HEK293T (cell line): Measurements from ENCODE around the gene SORBS1.
A peak's percentile ranks its signal among the peaks of the same experiment; 100 is the strongest.

Experiments
- CTCF ChIA-PET: fragments of 350-600 bp; formaldehyde crosslinking; extraction: SDS; loops from one replicate; lab custom pipeline; 2021; ENCODE audit warnings: antibody characterized with exemption, inconsistent platforms; lab: Yijun Ruan, JAX
- POLR2A ChIA-PET: fragments of 350-600 bp; formaldehyde crosslinking; extraction: SDS; loops from one replicate; lab custom pipeline; 2020; ENCODE audit warnings: antibody characterized with exemption, inconsistent platforms; lab: Yijun Ruan, JAX
- DNase-seq: peaks from one replicate; pipeline ENCODE4 v3.0.0; 2012; ENCODE audit warnings: mixed read lengths; ENCODE audit errors: extremely low spot score
- ARNT ChIP-seq: fragments of 450-650 bp; IDR thresholded peaks from 2 replicates; pipeline ENCODE4 v1.6.1; 2017; ENCODE audit warnings: mild to moderate bottlenecking
- BHLHE40 ChIP-seq: fragments of 450-650 bp; IDR thresholded peaks from 2 replicates; pipeline ENCODE4 v1.6.1; 2016; ENCODE audit warnings: mild to moderate bottlenecking, moderate library complexity, borderline replicate concordance
- CTBP1 ChIP-seq: fragments of 450-650 bp; IDR thresholded peaks from 2 replicates; pipeline ENCODE4 v1.6.1; 2016; ENCODE audit warnings: borderline replicate concordance
- ELF4 ChIP-seq: fragments of 450-650 bp; IDR thresholded peaks from 2 replicates; pipeline ENCODE4 v1.6.1; 2017; ENCODE audit warnings: antibody characterized with exemption
- FOXA1 ChIP-seq: fragments of 450-650 bp; IDR thresholded peaks from 2 replicates; pipeline ENCODE4 v1.6.1; 2016; ENCODE audit warnings: mild to moderate bottlenecking
- FOXK2 ChIP-seq: fragments of 450-650 bp; IDR thresholded peaks from 2 replicates; pipeline ENCODE4 v1.6.1; 2016; ENCODE audit warnings: mild to moderate bottlenecking
- FOXM1 ChIP-seq: fragments of 450-650 bp; IDR thresholded peaks from 2 replicates; pipeline ENCODE4 v1.6.1; 2017; ENCODE audit warnings: mild to moderate bottlenecking, borderline replicate concordance
- HDGF ChIP-seq: fragments of 450-650 bp; IDR thresholded peaks from 2 replicates; pipeline ENCODE4 v1.6.1; 2017; ENCODE audit warnings: antibody characterized with exemption, borderline replicate concordance
- L3MBTL2 ChIP-seq: fragments of 450-650 bp; conservative IDR thresholded peaks from 2 replicates; pipeline ENCODE4 v1.6.1; 2016; ENCODE audit warnings: mild to moderate bottlenecking
- LEF1 ChIP-seq: fragments of 450-650 bp; IDR thresholded peaks from 2 replicates; pipeline ENCODE4 v1.6.1; 2017; ENCODE audit warnings: mild to moderate bottlenecking, borderline replicate concordance
- NFRKB ChIP-seq: fragments of 450-650 bp; IDR thresholded peaks from 2 replicates; pipeline ENCODE4 v1.6.1; 2016; ENCODE audit warnings: mild to moderate bottlenecking, moderate library complexity
- PKNOX1 ChIP-seq: fragments of 450-650 bp; IDR thresholded peaks from 2 replicates; pipeline ENCODE4 v1.6.1; 2016
- SP1 ChIP-seq: fragments of 450-650 bp; IDR thresholded peaks from 2 replicates; pipeline ENCODE4 v1.6.1; 2017
- SUZ12 ChIP-seq: fragments of 450-650 bp; IDR thresholded peaks from 2 replicates; pipeline ENCODE4 v1.6.1; 2016; ENCODE audit warnings: mild to moderate bottlenecking
- TARDBP ChIP-seq: fragments of 450-650 bp; IDR thresholded peaks from 2 replicates; pipeline ENCODE4 v1.6.1; 2016
- ZNF384 ChIP-seq: fragments of 450-650 bp; IDR thresholded peaks from 2 replicates; pipeline ENCODE4 v1.6.1; 2016

Gene SORBS1

GRCh38 chr10:95601116-95601719 is 40.0 kb upstream of the SORBS1 start:
- POLR2A ChIA-PET = no interaction called here
- TF ChIP-seq ARNT = no peak
- no peak for TF ChIP-seq FOXM1
- TF ChIP-seq NFRKB = no peak
- no peak for TF ChIP-seq FOXA1
- no peak for TF ChIP-seq SUZ12
- TF ChIP-seq ZNF384 = no peak
- no peak for TF ChIP-seq FOXK2
- peak; percentile 90 for DNase-seq
- CTCF ChIA-PET = interaction anchor here (0.6 to 5.9 kb wide), 10 partner anchors 22 to 1084 kb away, joined by 3 to 68 read pairs (median 3); no protein-coding TSS in a partner anchor

DNA sequence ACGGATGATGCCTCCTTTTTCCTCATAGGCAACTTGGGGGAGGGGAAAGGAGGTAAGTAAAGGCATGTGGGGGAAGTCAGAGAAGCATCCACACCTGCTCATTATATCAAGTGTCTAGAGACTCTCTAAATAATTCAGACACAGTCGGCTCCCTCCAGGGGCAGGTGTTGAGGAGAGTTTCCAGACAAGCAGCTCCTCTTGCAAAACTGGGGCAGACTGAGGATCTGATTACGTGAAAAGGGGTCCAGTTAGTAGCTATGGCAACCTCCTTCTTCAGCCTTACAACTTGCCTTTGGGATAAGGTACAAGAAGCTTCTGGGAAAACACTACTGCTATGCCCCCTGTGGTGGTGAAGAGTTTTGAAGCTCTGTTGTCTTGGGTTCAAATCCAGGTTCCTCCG is 39.0 kb upstream of the SORBS1 start:
- CTCF ChIA-PET = interaction anchor here (0.7 to 5.9 kb wide), 4 partner anchors 36 to 224 kb away, joined by 3 to 68 read pairs (median 6); no protein-coding TSS in a partner anchor
- POLR2A ChIA-PET = no interaction called here
- no peak for DNase-seq
- TF ChIP-seq FOXK2 (no peak), BHLHE40 (no peak), SUZ12 (no peak), CTBP1 (no peak), L3MBTL2 (no peak), LEF1 (no peak), ZNF384 (no peak)

GRCh38 chr10:95597788-95598187 is 36.6 kb upstream of the SORBS1 start:
- ChIA-PET POLR2A (no interaction called here), CTCF (interaction anchor here (1.1 to 1.5 kb wide), 3 partner anchors 51 to 223 kb away, joined by 4 to 10 read pairs (median 7); no protein-coding TSS in a partner anchor)
- no peak for DNase-seq
- TF ChIP-seq ARNT (no peak), FOXM1 (no peak), PKNOX1 (no peak), HDGF (no peak), BHLHE40 (no peak), FOXK2 (no peak), ELF4 (no peak), L3MBTL2 (no peak), SUZ12 (no peak), LEF1 (no peak), CTBP1 (no peak), FOXA1 (no peak), NFRKB (no peak), SP1 (no peak), TARDBP (no peak), ZNF384 (no peak)

DNA sequence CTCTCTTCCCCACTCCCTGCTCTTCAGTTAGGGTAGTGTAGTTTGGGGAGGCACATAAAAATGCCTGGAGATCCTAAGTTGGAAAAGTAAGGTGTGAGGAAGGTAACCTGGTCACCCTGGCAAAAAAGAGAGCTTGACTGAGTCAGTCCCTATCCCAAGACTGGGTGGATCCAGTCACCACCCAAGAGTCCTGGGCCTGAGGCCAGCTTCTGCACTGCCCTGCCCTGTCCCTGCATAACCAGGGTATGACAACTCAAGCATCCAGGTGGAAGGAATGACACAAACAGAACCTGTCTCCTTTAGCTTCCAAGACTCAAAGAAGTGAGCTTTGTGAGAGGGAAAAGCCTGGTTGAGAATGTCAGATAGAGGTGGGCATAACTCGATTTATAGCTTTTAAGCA is 26.9 kb upstream of the SORBS1 start:
- no peak for TF ChIP-seq CTBP1
- TF ChIP-seq SUZ12 = no peak
- TF ChIP-seq FOXM1 = no peak
- TF ChIP-seq ZNF384 = no peak
- no peak for TF ChIP-seq HDGF
- TF ChIP-seq FOXA1 = no peak
- TF ChIP-seq TARDBP = no peak
- no peak for TF ChIP-seq FOXK2
- no peak for TF ChIP-seq BHLHE40
- TF ChIP-seq L3MBTL2 = no peak
- TF ChIP-seq PKNOX1 = no peak
- ChIA-PET POLR2A (no interaction called here), CTCF (interaction anchor here (1.3 kb wide), 1 partner anchor 214 kb away, joined by 3 read pairs; no protein-coding TSS in a partner anchor)
- no peak for DNase-seq

DNA sequence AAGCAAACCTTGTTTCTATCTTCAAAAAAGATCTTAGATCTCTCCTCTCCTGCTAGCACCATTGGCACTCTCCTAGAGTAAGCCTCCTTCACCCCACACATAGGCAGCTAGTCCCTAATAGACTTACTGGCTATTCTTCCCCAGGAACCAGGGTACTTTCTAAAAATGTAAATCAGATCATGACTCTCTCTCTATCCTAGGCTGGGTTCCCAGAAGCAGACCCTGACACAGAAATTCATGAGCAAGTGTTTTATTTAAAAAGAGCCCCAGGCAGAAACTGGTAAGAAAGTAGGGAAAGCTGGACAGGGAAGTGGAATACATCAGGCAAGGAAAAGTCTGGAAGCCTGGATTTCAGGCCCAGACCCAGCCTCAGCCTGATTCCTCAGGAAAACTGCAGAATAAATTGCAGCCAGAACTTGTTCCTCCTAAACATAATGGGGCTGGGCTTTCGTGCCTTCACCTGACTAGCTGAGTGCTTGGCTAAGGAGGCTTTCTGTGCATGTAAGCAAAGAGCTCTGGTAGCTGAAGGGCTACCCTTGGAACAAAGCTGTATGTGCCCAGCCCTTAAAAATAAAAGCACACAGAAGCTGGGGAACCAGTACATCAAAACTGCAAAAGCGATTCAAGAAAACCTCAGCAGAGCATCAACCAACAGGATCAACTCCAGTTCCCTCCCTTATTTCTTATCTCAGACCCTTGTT is 18.8 kb upstream of the SORBS1 start:
- ChIA-PET POLR2A (no interaction called here), CTCF (interaction anchor here (1.3 kb wide), 1 partner anchor 134 kb away, joined by 3 read pairs; no protein-coding TSS in a partner anchor)
- TF ChIP-seq BHLHE40 (no peak), NFRKB (no peak), FOXK2 (no peak), ZNF384 (no peak), L3MBTL2 (no peak), ELF4 (no peak), TARDBP (no peak)
- DNase-seq = no peak

GRCh38 chr10:95579292-95579691 is 18.1 kb upstream of the SORBS1 start:
- no peak for TF ChIP-seq ELF4
- TF ChIP-seq ARNT = no peak
- no peak for TF ChIP-seq TARDBP
- no peak for TF ChIP-seq LEF1
- no peak for TF ChIP-seq FOXK2
- TF ChIP-seq L3MBTL2 = no peak
- TF ChIP-seq HDGF = no peak
- TF ChIP-seq FOXA1 = no peak
- no peak for TF ChIP-seq SUZ12
- TF ChIP-seq FOXM1 = no peak
- no peak for TF ChIP-seq CTBP1
- no peak for TF ChIP-seq BHLHE40
- no peak for TF ChIP-seq PKNOX1
- TF ChIP-seq SP1 = no peak
- TF ChIP-seq NFRKB = no peak
- TF ChIP-seq ZNF384 = no peak
- CTCF ChIA-PET = no interaction called here
- DNase-seq = no peak
- POLR2A ChIA-PET = no interaction called here
